ENCODE measurements around the gene SLC6A3. TPM values are rescaled to one million over a fixed set of nuclear protein-coding genes. Genes with fewer than 3 reads are reported as not detected.

Gene SLC6A3
- total and polyA plus RNA-seq, 9 of the 15 experiments (the other 6 are each of a cell fraction or from before 2014, with no cell fraction given) = not detected

GRCh38 chr5:1418238-1418920 lies 26.9 kb downstream of the SLC6A3 start:
- Histone ChIP-seq H3K79me2 (ENCODE audit: control insufficient read depth, insufficient read depth, low read length) (no peaks in the 10 kb centered on the region), H3K27me3 (ENCODE audit: control insufficient read depth in 2 of 2, insufficient read depth in 2 of 2, low read length in 2 of 2) (peaks cover 6 to 34% of the 10 kb centered on the region in 2 experiments; a peak in 4 of 5 replicates), H3K4me1 (replicated peaks in 1 of 2; ENCODE audit: control insufficient read depth in 2 of 2, insufficient read depth in 2 of 2, low read length in 2 of 2) (peaks cover 0 to 21% of the 10 kb centered on the region in 2 experiments; a peak in 1 of 5 replicates), H3K36me3 (ENCODE audit: control insufficient read depth, insufficient read depth, low read length) (no peaks in the 10 kb centered on the region), H3K9me3 (replicated peaks; ENCODE audit: control insufficient read depth, insufficient read depth, low read depth, low read length) (no peaks in the 10 kb centered on the region), H3K4me3 (no peak overlapping the region), H4K20me1 (replicated peaks; ENCODE audit: control insufficient read depth, insufficient read depth, low read length) (peaks cover 17% of the 10 kb centered on the region), H2AFZ (ENCODE audit: low read depth, low read length) (no peak overlapping the region), H3K4me2 (ENCODE audit: insufficient read depth, low read length) (no peak overlapping the region), H3K9ac (ENCODE audit: insufficient read depth in 1 of 2, low read depth in 2 of 2, low read length in 2 of 2) (no peak overlapping the region), H3K9me1 (ENCODE audit: control insufficient read depth, insufficient read depth, low read length) (peaks cover 7% of the 10 kb centered on the region), H3K27ac (ENCODE audit: extremely low read depth, low read depth, low read length) (no peak overlapping the region)
- 5% methylated on average over 2 of the region's 2 CpGs for WGBS (ENCODE audit: insufficient coverage, low coverage, missing lambda C conversion rate)
- TF ChIP-seq KDM1A (IDR thresholded peaks at IDR 0.05) (0 out of 4 replicates have a peak, but pooled peaks of 1 of the 2 experiments have one; percentile 74), ZBTB1 (CRISPR knock-in tag; IDR thresholded peaks at IDR 0.05; ENCODE audit: borderline replicate concordance, low read depth) (no peak), PKNOX1 (IDR thresholded peaks at IDR 0.05) (peak; percentile 74), PBX2 (CRISPR knock-in tag; IDR thresholded peaks at IDR 0.05; ENCODE audit: low read depth) (no peak), PBX2 (tag; conservative IDR thresholded peaks at IDR 0.05; ENCODE audit: low read depth) (peak; percentile 80)
- ATAC-seq = no peak
- FAIRE-seq = no peak
- intact Hi-C loops (cut with micrococcal nuclease) = no loop called here
- in situ Hi-C loops (cut with MboI) = no loop called here
- no TSS peak for BruUV-seq (replicated peaks)
- CTCF ChIA-PET (ENCODE audit: low intra/inter-chr PET ratio) = no interaction called here
- no peak for DNase-seq (ENCODE audit: extremely low read depth in 1 of 4, low spot score in 3 of 4)
- POLR2A ChIA-PET = interaction anchor here (0.9 to 1.2 kb wide), 2 partner anchors 9 to 13 kb away, joined by 3 to 6 read pairs; no protein-coding TSS in a partner anchor
